ENCODE measurements around the gene CORO6.

- no peak for TF ChIP-seq CTCF (IDR thresholded peaks at IDR 0.05)
- TF ChIP-seq POLR2AphosphoS5 (IDR thresholded peaks at IDR 0.05) = no peak
Observed at GRCh38 chr17:29627951-29628350, 5.2 kb upstream of the CORO6 start.
